Measurements from ENCODE around the gene CRYBB1. TPM values are rescaled to one million over a fixed set of nuclear protein-coding genes. Genes with fewer than 3 reads are reported as not detected.

The CRYBB1 gene
- total RNA-seq, 1 experiment from 2014 or later: 1.9 TPM

- H3K4me3 ChIP-seq (ENCODE audit: insufficient read depth, low read depth, low read length): no peak overlapping the region
- H3K27me3 ChIP-seq (ENCODE audit: control insufficient read depth, insufficient read depth, low read length): no peaks in the 10 kb centered on the region
- DNase-seq: no peak
- H3K36me3 ChIP-seq (replicated peaks; ENCODE audit: control insufficient read depth, insufficient read depth, low read length): peaks cover 12% of the 10 kb centered on the region
These were observed 50.2 kb downstream of the CRYBB1 start for GRCh38 chr22:26567610-26568009.

GRCh38 chr22:26566994-26567393 is 50.8 kb downstream of the CRYBB1 start:
- Histone ChIP-seq H3K36me3 (replicated peaks; ENCODE audit: control insufficient read depth, insufficient read depth, low read length) (peaks cover 12% of the 10 kb centered on the region), H3K27me3 (ENCODE audit: control insufficient read depth, insufficient read depth, low read length) (no peaks in the 10 kb centered on the region), H3K4me3 (ENCODE audit: insufficient read depth, low read depth, low read length) (no peak overlapping the region)
- no peak for DNase-seq

- H3K36me3 ChIP-seq (replicated peaks; ENCODE audit: control insufficient read depth, insufficient read depth, low read length): peaks cover 12% of the 10 kb centered on the region
- no peak for DNase-seq
- H3K27me3 ChIP-seq (ENCODE audit: control insufficient read depth, insufficient read depth, low read length): no peaks in the 10 kb centered on the region
- no peak overlapping the region for H3K4me3 ChIP-seq (ENCODE audit: insufficient read depth, low read depth, low read length)
These were observed 51.9 kb downstream of the CRYBB1 start for GRCh38 chr22:26565889-26566288.

GRCh38 chr22:26565181-26565580 is 52.6 kb downstream of the CRYBB1 start:
- no peak for DNase-seq
- no peaks in the 10 kb centered on the region for H3K27me3 ChIP-seq (ENCODE audit: control insufficient read depth, insufficient read depth, low read length)
- no peak overlapping the region for H3K4me3 ChIP-seq (ENCODE audit: insufficient read depth, low read depth, low read length)
- peaks cover 12% of the 10 kb centered on the region for H3K36me3 ChIP-seq (replicated peaks; ENCODE audit: control insufficient read depth, insufficient read depth, low read length)

- H3K27me3 ChIP-seq (ENCODE audit: control insufficient read depth, insufficient read depth, low read length): no peaks in the 10 kb centered on the region
- H3K36me3 ChIP-seq (replicated peaks; ENCODE audit: control insufficient read depth, insufficient read depth, low read length): peaks cover 12% of the 10 kb centered on the region
- no peak for DNase-seq
- no peak overlapping the region for H3K4me3 ChIP-seq (ENCODE audit: insufficient read depth, low read depth, low read length)
These were observed 53.2 kb downstream of the CRYBB1 start for GRCh38 chr22:26564672-26565071.

- Histone ChIP-seq H3K4me3 (ENCODE audit: insufficient read depth, low read depth, low read length) (no peak overlapping the region), H3K36me3 (replicated peaks; ENCODE audit: control insufficient read depth, insufficient read depth, low read length) (peaks cover 12% of the 10 kb centered on the region), H3K27me3 (ENCODE audit: control insufficient read depth, insufficient read depth, low read length) (no peaks in the 10 kb centered on the region)
- DNase-seq: no peak
These were observed 53.6 kb downstream of the CRYBB1 start for GRCh38 chr22:26564181-26564580.

- DNase-seq: no peak
- no peaks in the 10 kb centered on the region for H3K27me3 ChIP-seq (ENCODE audit: control insufficient read depth, insufficient read depth, low read length)
- no peak overlapping the region for H3K4me3 ChIP-seq (ENCODE audit: insufficient read depth, low read depth, low read length)
- peaks cover 12% of the 10 kb centered on the region for H3K36me3 ChIP-seq (replicated peaks; ENCODE audit: control insufficient read depth, insufficient read depth, low read length)
These were observed 54.8 kb downstream of the CRYBB1 start for GRCh38 chr22:26563022-26563421.

GRCh38 chr22:26561756-26562417 is 55.9 kb downstream of the CRYBB1 start:
- DNase-seq: no peak
- Histone ChIP-seq H3K4me3 (ENCODE audit: insufficient read depth, low read depth, low read length) (no peak overlapping the region), H3K27me3 (ENCODE audit: control insufficient read depth, insufficient read depth, low read length) (no peaks in the 10 kb centered on the region), H3K36me3 (replicated peaks; ENCODE audit: control insufficient read depth, insufficient read depth, low read length) (peaks cover 12% of the 10 kb centered on the region)

GRCh38 chr22:26559961-26560575 is 57.8 kb downstream of the CRYBB1 start:
- no peak for DNase-seq
- peaks cover 8% of the 10 kb centered on the region for H3K36me3 ChIP-seq (replicated peaks; ENCODE audit: control insufficient read depth, insufficient read depth, low read length)
- H3K27me3 ChIP-seq (ENCODE audit: control insufficient read depth, insufficient read depth, low read length): no peaks in the 10 kb centered on the region
- no peak overlapping the region for H3K4me3 ChIP-seq (ENCODE audit: insufficient read depth, low read depth, low read length)

GRCh38 chr22:26558248-26558895 is 59.5 kb downstream of the CRYBB1 start:
- no peak for DNase-seq
- no peaks in the 10 kb centered on the region; the same call in none of the 2 replicates for H3K36me3 ChIP-seq (replicated peaks; ENCODE audit: control insufficient read depth, insufficient read depth, low read length)
- no peak overlapping the region for H3K4me3 ChIP-seq (ENCODE audit: insufficient read depth, low read depth, low read length)
- no peaks in the 10 kb centered on the region for H3K27me3 ChIP-seq (ENCODE audit: control insufficient read depth, insufficient read depth, low read length)

GRCh38 chr22:26556904-26557303 is 60.9 kb downstream of the CRYBB1 start:
- no peak overlapping the region for H3K4me3 ChIP-seq (ENCODE audit: insufficient read depth, low read depth, low read length)
- no peaks in the 10 kb centered on the region for H3K27me3 ChIP-seq (ENCODE audit: control insufficient read depth, insufficient read depth, low read length)
- H3K36me3 ChIP-seq (replicated peaks; ENCODE audit: control insufficient read depth, insufficient read depth, low read length): no peaks in the 10 kb centered on the region; the same call in none of the 2 replicates
- DNase-seq: no peak

- Histone ChIP-seq H3K36me3 (replicated peaks; ENCODE audit: control insufficient read depth, insufficient read depth, low read length) (no peaks in the 10 kb centered on the region; the same call in none of the 2 replicates), H3K27me3 (ENCODE audit: control insufficient read depth, insufficient read depth, low read length) (no peaks in the 10 kb centered on the region), H3K4me3 (ENCODE audit: insufficient read depth, low read depth, low read length) (no peak overlapping the region)
- DNase-seq: no peak
These were observed 62.3 kb downstream of the CRYBB1 start for GRCh38 chr22:26555478-26555877.

- no peak overlapping the region for H3K4me3 ChIP-seq (ENCODE audit: insufficient read depth, low read depth, low read length)
- DNase-seq: peak; percentile 65
- no peaks in the 10 kb centered on the region for H3K27me3 ChIP-seq (ENCODE audit: control insufficient read depth, insufficient read depth, low read length)
- H3K36me3 ChIP-seq (replicated peaks; ENCODE audit: control insufficient read depth, insufficient read depth, low read length): no peaks in the 10 kb centered on the region; the same call in none of the 2 replicates
These were observed 62.9 kb downstream of the CRYBB1 start for GRCh38 chr22:26554956-26555355.

GRCh38 chr22:26553056-26553752 is 64.6 kb downstream of the CRYBB1 start:
- Histone ChIP-seq H3K27me3 (ENCODE audit: control insufficient read depth, insufficient read depth, low read length) (no peaks in the 10 kb centered on the region), H3K36me3 (replicated peaks; ENCODE audit: control insufficient read depth, insufficient read depth, low read length) (no peaks in the 10 kb centered on the region; the same call in none of the 2 replicates), H3K4me3 (ENCODE audit: insufficient read depth, low read depth, low read length) (no peak overlapping the region)
- no peak for DNase-seq

All from H7 (cell line).